Measurements from ENCODE around the gene RAPGEF2.
"Not testable (repeated sequence)": the region's sequence is repeated elsewhere in the genome, so short reads cannot be mapped to it uniquely, and the experiment has no call there.

Gene RAPGEF2

GRCh38 chr4:159098482-159099127 lies 4.3 kb upstream of the RAPGEF2 start:
- DNase-seq, result no peak

- no peak for DNase-seq
These were observed 774 bp upstream of the RAPGEF2 start for GRCh38 chr4:159101988-159102621.

- DNase-seq, result peak in 1 of 2 donors; percentile 56
These were observed 608 bp downstream of the RAPGEF2 start for GRCh38 chr4:159103384-159103990.

- no peak for DNase-seq
These were observed 2.0 kb downstream of the RAPGEF2 start for GRCh38 chr4:159104694-159105414.

- no peak for DNase-seq
These were observed 2.9 kb downstream of the RAPGEF2 start for GRCh38 chr4:159105761-159106243.

- no peak for DNase-seq
These were observed 3.8 kb downstream of the RAPGEF2 start for GRCh38 chr4:159106636-159107035.

- no peak for DNase-seq
These were observed 4.5 kb downstream of the RAPGEF2 start for GRCh38 chr4:159107203-159107925.

GRCh38 chr4:159108124-159108523 lies 5.2 kb downstream of the RAPGEF2 start:
- no peak for DNase-seq

- no peak for DNase-seq
These were observed 8.1 kb downstream of the RAPGEF2 start for GRCh38 chr4:159110961-159111360.

- DNase-seq, result no peak
These were observed 8.5 kb downstream of the RAPGEF2 start for GRCh38 chr4:159111416-159111815.

- DNase-seq, result not testable (repeated sequence)
These were observed 10.5 kb downstream of the RAPGEF2 start for GRCh38 chr4:159113366-159113765.

GRCh38 chr4:159116098-159116497 lies 13.2 kb downstream of the RAPGEF2 start:
- not testable (repeated sequence) for DNase-seq

- DNase-seq, result not testable (repeated sequence)
These were observed 13.8 kb downstream of the RAPGEF2 start for GRCh38 chr4:159116693-159117092.

GRCh38 chr4:159117564-159117963 lies 14.7 kb downstream of the RAPGEF2 start:
- no peak for DNase-seq

- no peak for DNase-seq
These were observed 15.1 kb downstream of the RAPGEF2 start for GRCh38 chr4:159117968-159118367.

- DNase-seq, result no peak
These were observed 18.5 kb downstream of the RAPGEF2 start for GRCh38 chr4:159121371-159121770.

GRCh38 chr4:159126716-159127115 lies 23.8 kb downstream of the RAPGEF2 start:
- DNase-seq, result no peak

- no peak for DNase-seq
These were observed 25.1 kb downstream of the RAPGEF2 start for GRCh38 chr4:159127745-159128518.

- DNase-seq, result no peak
These were observed 27.1 kb downstream of the RAPGEF2 start for GRCh38 chr4:159129814-159130550.

GRCh38 chr4:159131564-159131963 lies 28.7 kb downstream of the RAPGEF2 start:
- DNase-seq, result no peak

GRCh38 chr4:159134429-159134828 lies 31.6 kb downstream of the RAPGEF2 start:
- no peak for DNase-seq
